Dermis microvascular lymphatic vessel endothelial cell (primary cell): Measurements from ENCODE around the gene RELB. TPM values are rescaled to one million over a fixed set of nuclear protein-coding genes. Genes with fewer than 3 reads are reported as not detected.

Experiments
- DNase-seq, 2 donors: peaks; one replicate each; pipeline versions ENCODE4 v3.0.0 to v3.0.0-alpha.2; 2010; ENCODE audit warnings: low read depth in 2 of 2
- total RNA-seq: library from RNA; depleted of rRNA; stranded (reverse); fragments of >200 nt; gene quantifications from 2 replicates; pipeline ENCODE4 v1.2.1, GENCODE V29; 2014

Gene RELB
- total RNA-seq, 1 donor from 2014 or later: 8.2 TPM

DNA sequence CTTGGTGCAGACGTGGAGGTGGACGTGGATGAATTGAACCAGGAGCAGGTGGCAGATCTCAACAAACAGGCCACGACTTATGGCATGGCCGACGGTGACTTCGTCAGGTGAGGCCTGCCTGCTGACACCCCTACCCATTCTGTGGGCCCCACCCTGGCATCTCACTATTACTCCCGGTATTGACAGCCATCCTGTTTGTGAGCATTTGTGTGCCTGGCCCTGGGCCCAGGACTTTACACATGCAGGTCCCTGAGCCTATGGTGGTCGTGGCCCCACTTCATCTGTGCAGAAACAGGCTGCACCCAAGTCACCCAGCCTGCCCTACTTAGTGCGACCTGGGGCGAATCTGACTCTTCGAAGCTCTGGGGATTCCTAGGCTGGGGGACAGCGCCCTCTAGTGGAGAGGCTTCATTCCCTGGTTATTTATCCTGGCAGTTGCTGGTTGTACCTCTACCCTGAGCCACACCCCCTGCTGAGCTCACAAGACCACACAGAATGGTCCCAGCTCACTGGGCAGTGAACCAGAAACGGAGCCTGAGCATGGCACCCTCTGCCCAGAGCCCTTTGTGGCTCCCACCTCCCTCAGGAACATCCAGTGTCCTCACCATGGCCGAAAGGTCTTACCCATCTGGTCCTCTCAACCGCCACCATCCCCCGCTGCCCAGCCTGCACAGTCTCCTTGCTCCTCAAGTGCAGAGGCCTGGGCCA is 58.1 kb downstream of the RELB start:
- peak; percentile 67 to 83 for DNase-seq

DNA sequence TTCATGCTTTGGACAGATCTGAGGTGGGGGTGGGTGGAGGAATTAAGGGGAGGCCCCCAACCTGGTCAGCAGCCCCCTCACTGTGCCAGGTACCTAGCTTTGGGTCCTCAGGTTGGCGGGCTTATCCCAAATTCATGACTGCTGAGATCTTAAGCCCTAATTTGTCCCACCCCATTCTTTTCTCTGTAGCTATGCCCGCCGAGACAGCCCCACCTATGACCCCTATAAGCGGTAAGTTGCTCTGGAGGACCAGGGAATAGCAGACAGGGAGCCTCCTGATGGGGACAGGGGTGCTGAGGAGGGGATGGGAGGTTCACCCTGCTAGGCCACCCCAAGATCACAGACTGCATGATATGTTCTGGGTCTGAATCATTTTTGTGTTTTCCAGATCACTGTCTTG is 60.7 kb downstream of the RELB start:
- no peak for DNase-seq

DNA sequence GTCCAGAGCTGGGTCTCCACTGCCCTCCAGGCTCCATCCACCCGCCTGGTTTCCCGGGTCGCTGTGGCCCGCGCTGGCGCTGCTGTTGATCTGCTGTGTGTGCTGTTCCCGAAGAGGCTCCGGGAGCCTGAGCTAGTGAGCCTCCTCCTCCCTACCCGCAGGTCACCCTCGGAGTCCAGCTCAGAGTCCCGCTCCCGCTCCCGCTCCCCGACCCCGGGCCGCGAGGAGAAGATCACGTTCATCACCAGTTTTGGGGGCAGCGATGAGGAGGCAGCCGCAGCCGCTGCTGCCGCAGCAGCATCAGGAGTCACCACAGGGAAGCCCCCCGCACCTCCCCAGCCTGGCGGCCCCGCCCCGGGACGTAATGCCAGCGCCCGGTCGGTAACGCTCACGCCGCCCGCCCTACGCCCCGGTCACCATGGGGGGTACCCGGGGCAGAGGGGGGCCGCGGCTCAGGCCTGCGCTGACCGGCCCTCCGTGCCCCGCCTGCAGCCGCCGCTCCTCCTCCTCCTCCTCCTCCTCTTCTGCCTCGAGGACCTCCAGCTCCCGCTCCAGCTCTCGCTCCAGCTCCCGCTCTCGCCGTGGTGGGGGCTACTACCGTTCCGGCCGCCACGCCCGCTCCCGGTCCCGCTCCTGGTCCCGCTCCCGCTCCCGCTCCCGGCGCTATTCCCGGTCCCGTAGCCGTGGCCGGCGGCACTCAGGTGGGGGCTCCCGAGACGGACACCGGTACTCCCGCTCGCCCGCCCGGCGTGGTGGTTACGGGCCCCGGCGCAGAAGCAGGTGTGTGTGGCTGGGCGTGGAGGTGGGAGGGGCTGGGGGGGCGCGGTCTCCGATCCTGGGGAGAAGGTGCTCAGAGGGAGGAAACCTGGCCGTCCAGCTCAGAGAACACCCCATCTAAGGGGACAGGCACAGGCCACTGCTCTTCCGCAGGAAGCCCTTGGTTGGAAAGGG is 62.9 kb downstream of the RELB start:
- no peak for DNase-seq

DNA sequence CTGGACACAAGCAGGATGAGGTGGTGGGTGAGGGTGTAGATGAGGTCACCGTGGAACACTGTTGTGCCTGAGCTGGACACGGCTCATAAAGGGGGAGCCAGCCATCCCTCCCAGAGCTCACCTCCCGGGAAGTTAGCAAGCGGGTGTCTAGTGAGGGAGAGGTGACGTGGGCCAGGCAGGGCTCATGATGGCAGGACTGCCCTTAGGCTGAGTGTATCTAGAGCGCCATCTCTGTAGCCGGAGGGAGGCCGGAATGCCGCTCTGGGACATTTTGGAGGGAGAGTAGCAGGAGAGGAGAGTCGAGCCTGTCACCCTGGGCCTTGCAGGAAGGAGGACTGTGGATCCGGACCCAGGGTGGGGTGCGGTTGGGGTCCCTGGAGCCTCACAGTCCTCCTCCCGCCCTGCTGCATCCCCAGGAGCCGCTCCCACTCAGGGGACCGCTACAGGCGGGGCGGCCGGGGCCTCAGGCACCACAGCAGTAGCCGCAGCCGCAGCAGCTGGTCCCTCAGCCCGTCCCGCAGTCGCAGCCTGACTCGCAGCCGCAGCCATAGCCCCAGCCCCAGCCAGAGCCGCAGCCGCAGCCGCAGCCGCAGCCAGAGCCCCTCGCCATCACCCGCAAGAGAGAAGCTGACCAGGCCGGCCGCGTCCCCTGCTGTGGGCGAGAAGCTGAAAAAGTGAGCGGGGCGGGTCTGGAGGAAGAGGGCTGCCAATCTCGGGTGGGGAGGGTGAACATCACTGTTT is 65.8 kb downstream of the RELB start:
- no peak for DNase-seq

DNA sequence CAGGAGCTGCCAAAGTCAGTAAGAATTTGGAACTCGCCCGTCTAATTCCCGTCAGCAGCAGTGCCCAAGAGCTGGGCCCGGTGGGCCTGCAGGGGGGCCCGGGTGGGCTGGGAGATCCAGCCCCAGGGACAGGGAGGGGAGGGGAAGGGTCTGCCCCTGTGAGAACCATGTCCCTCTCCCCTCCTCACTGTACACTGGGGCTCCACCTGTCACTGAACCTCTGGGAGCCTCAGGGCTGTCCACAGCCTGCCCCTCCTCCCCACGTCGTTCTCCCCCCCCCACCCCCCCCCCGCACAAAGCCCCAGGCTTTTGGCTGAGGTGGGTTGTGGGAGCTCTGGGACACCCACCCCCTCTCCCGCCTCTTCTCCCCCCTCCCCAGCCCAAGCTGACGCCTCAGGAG is 66.8 kb downstream of the RELB start:
- DNase-seq: no peak

DNA sequence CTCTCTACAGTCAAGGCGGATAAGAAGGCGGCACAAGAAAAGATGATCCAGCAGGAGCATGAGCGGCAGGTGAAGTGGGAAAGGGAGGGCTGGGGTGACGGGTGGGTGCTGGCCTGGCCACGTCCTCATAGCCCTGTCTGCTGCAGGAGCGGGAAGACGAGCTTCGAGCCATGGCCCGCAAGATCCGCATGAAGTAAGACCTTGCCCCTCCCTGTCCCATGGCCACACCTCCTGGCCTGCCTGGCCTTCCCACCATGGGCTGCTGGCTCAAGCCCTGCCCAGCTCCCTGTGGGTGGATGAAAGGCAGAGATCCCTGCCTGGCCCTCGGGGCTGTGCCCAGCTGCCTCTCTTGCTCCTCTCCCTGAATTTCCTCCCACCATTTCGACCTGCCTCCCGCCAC is 67.8 kb downstream of the RELB start:
- DNase-seq: no peak

DNA sequence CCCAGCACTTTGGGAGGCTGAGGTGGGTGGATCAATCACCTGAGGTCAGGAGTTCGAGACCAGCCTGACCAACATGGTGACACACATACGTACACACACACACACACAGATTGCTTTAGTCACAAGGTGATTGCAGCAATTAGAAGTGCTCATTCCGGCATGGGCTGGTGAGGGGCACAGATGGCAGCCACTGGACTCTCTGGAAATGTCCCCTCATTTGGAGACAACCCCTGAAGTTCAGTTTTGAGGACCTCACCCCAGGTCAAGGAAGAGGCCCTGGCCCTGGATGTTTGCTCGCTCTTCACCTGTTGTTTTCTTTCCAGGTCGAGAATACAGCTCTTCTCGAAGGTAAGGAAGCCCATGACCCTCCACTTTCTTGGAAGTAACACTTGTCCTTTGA is 69.0 kb downstream of the RELB start:
- DNase-seq: no peak

DNA sequence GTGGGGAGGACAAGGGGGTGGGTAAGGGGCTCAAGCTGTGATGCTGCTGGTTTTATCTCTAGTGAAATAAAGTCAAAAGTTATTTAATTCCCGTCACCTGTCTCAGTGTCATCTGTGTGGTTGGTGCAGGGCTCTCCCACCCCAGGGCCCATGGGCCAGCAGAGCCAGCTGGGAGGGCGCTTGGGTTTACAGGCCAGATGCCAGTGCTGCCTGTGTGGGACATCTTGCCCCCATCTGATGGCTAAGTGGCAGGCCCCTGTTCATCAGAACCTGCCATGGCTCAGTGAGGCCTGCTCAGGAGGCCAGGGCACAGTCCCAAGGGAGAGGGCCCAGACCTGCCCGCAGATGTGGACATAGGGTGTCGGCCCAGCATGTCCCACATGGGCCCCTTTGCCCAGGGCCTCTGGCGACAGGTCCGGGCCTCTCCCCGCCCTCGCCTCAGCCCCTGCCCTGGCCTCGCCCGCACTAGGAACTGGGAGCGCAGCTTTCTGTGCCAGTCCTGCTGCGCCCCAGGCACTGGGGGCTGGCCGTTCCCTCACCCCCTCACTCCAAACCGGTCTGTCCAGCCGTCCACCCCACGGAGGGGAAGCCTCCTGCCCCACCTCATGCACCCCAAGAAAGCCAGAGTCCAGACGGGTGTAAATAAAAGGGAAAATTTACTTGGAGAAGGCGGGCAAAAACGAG is 69.7 kb downstream of the RELB start:
- no peak for DNase-seq

DNA sequence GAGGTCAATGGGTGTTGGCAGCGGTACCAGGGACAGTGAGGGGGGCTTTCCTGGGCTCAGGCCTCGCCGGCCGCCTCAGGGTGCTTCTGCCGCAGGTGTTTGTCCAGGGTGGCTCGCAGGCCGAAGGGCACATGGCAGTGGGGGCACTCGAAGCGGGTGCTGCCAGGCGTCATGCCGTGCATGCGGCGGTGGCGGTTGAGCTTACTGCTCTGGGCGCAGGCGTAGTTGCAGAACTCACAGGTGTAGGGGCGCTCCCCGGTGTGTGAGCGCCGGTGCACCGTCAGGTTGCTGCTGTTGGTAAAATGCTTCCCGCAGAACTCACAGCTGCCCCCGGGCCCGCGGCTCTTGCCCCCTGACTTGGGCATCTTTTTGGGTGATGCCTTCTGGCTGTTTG is 70.3 kb downstream of the RELB start:
- DNase-seq: no peak

DNA sequence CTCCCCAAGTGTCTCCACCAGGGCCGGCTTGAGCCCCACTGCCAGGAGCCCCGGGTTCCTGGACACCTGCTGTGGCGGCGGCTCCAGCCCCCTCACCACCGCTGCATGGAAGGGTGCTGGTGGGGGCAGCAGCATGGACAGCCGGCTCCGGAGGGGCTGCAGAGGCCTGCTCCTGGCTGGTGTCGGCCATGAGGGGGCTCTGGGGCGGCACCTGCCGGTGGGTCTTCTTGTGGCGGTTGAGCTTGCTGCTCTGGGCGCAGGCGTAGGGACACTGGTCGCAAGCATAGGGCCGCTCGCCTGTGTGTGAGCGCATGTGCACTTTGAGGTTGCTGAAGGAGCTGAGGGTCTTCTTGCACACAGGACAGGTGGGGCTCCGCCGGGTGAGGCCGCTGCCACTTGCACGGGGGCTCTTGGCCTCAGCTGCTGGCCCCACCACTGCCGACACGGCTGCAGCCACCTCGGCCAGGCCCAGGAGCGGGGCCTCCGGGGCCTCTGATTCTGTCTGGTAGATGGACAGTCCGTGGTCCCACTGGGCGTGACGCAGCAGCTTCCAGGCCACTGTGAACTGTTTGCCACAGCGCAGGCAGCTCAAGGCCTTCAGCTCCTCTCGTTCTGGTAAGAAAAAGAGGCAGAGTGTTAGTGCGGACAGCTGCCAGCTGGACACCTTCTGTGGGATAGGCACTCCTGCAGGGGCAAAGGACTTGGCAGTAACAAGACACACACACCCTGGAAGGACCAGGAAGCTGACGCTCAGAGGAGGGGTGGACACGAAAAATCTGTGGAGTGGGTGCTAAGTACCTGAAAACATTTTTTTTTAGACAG is 70.9 kb downstream of the RELB start:
- no peak for DNase-seq

DNA sequence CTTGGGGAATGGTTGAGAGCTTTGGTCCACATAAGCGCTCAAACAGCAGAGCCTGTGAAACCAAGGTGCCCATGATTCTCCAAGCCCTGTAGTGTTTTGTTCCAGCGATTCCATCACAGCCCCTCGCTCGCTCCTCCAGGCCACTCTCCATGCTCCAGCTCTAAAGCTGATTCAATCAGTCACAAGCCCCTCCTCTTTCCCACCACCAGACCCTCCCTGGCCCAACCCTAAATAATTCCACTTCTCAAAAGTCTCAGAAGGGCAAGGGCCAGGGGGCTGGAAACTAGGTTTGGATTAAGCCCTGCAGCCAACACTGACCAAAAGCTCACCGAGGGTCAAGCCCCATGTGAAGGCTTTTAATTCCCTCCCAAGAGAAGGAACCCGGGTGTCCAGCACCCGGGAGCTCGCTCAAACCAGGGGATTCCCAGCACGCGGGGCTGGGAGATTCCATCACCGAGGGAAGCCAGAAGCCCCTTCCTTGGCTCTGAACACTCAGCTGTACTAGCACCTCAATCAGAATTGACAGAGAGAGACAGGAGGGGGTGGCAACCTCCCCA is 73.6 kb downstream of the RELB start:
- DNase-seq: no peak

DNA sequence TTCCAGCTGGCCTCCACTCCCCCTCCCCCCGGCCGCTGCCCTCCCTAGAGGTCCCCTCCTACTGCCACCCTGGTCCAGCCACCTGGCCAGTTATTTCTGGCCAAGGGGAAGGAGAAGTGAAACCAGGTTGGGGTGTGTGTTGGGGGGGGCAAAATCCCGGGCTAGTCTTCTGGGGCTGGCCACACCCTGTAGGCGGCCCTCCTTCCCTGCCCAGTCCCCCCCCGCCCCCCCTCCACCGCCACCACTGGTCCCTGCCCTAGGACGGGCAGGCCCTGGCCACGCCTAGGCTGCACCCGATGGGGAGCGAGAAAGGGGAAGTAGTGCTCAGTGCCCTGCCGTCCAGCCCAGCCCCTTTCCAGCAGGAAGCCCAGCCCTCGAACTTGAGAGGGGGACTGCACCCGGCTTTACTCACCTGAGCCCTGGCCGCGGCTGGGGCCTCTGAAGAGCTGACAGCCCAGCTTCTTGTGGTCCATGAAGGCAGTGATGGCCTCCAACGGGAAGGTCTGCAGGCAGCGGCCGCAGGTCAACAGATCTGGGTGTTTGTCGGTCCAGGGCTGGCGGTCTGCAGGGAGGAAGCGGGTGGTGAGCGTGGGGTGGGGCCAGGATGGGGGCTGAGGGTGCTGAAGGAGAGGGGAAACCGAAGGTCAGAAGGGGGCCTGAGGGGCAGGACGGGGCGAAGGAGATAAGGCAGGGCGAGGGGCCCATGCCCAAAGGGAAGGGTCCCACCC is 74.2 kb downstream of the RELB start:
- peak in 1 of 2 donors; percentile 36 for DNase-seq

DNA sequence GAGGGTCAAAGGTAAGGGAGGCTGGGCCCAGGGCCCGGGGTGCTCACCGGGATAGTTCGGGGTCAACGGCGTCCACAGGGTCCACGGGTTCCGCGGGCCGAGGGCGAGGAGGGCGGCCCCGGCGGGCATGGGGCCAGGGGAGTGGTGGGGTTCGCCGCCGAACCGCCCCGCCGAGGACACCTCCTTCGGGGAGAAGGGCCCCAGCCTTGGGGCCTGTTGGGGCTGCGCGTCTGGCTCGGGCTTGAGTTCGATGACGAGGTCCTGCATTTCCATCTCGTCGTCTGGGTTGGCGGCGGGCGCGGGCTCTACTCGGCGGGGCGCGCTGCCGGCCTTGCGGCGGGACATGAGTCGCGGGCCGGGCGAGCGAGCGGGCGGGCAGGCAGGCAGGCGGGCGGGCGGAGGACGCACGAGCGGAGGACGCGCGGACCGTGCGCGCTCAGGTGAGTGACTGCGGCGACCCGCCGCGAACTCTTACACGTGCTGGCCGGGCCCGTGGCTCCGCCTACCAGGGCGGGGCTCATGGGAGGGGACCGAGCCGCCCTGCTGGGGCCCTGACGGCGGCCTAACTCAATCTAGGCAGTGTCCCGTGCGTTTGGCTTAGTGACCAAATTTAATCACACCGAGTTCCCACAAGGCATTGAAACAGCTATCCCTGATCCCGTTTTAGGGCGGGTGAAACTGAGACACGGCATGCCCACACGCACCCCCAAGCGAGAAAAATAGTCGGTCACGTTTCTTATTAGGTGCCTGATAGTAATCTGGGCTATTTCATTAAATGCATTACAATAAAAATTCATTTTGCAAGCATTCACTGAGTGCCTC is 75.0 kb downstream of the RELB start, which contains the start of gene ZNF296:
Gene ZNF296 (minus strand): TSS at position 450 of the 822 bp plus-strand sequence. CDS start 105 bp downstream, at position 345.
- DNase-seq: peak in 1 of 2 donors; percentile 64

DNA sequence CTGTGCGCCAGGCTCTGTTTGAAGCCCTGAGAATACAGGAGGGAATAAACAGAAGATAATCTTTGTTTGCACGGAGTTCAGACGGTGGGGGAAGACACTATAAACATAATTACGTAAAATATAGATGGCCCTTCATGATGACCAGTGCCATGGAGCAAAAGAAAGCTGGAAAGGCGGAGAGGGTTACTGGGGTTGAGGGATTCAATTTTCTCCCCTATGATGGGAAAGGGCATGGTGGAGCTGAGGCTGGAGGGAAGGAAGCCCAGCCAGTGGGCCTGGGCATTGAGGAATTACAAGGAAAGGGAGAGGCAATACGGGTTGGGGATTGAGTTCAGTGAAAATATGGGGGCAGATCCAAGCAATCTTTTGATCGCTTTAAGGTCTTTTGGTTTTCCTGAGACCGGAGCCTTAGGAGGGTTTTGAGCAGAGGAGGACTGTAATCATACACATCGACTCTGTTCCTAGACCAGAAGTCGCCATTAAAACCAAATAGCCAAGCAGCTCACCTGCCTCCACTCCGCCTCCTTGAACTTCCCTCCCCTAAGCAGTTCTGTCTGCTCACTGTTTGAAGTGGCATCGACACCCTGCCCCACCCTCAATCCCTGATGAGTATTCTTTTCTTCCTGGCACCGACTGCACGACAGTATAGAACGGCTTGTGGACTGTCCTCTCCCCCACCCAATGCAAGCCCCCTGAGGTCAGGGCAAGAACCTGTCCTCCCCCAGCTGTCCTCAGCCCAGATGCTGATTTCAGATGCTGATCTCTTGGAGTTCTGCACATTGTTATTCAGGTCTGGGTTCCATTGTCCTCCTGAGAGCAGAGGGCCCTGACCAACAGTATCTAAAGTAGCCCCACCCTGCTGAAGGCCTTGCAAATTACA is 75.8 kb downstream of the RELB start:
- DNase-seq: no peak

DNA sequence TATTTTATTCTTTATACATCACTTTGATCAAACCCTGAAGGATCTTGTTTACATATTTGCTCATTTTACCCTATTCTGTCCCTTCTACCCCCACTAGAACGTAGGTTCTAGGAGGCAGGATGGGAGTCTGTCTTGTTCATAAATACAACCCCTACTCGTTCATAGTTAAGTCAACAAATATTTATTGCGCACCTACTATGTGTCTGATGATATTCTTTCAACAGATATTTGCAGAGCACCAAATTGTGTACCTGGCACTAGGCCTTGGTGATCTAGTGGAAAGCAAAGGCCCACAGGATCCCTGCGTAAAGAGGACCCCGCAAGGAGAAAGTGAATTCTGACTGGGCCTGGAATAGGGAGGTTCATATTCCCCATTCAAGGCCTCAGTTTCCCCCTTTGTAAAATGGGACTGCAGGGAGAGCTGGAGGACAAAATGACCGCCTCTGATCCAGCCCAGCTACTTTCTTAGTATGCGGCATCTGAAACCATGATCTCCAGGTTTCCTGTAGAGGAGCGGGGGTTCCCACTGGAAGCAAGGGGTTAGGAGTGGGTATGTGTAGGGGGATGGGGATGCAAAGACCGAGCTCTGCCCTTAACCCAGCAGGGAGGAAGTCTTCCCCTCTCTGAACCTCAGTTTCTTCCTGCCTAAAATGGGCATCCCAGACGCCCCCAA is 77.3 kb downstream of the RELB start:
- no peak for DNase-seq

DNA sequence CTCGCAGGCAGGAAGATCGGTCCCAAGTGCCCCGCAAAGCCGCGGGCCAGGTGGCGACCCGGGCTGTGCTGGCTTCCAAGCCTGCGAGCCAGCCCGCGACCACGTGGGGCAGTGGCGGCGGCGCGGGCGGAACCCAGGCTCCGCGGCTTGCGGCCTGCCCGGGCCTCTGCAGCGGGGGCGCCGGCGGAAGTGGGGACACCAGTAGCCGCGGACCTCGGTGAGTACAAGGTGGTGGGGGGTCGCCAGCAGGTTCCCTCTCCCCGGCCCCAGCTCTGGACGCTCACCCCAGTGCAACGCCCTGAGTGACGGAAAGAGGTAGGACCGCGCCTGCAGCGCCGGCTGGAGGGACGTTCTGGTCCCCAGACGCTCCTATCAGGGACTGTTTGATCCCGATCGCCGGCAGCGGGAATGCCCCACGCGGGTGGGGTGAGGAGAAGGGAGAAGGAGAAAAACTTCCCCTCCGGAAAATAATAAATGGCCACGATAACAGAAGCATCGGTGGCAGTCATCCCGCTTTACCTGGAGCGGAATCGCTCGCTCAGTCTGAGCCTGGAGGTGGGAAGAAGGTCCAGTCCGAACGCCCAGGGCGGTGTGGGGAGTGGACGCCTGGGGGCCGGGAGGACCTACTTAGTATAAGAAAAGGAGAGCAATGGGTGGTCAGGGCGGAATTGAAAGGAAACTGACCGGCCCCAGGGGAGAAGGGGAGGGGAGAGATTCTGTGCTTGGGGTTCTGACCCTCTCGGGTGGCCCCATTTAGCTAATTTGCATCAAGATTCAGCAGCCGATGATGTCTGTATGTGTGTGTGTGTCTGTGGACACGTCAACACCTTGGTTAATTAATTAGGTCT is 78.0 kb downstream of the RELB start, which contains the start of gene GEMIN7:
Gene GEMIN7 (plus strand): TSS at position 198 of the 848 bp plus-strand sequence. CDS start 10,855 bp downstream, outside the sequence.
- peak in 1 of 2 donors; percentile 81 for DNase-seq
